Measurements from ENCODE around the gene GALNT12. TPM values are rescaled to one million over a fixed set of nuclear protein-coding genes. Genes with fewer than 3 reads are reported as not detected.

The GALNT12 gene
- total RNA-seq, 1 donor from 2014 or later: 0.55 TPM

DNA sequence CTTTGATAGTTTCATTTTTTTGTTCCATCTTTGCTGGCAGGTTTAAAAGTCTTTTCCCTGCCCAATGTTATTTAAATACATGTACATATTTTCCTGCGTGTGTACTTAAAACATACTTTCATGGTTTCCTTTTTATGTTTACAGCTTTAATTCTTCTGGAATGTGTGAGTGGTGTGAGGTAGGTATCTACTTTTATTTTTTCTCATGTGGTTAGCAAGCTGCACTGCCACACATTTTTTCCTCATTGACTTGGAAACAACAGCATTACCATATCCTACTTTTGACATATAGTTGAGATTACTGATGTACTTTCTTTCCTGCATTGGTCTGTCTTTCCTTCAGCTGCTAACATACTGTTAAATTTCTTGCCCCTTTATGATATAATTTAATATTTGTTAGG, 84.8 kb downstream of the GALNT12 start:
- H3K9me3 Mint-ChIP-seq (ENCODE audit: low read depth): peaks cover 13% of the 10 kb centered on the region
- H3K27ac Mint-ChIP-seq (ENCODE audit: unreplicated experiment): no peak overlapping the region
- peaks cover 1% of the 10 kb centered on the region for H3K36me3 Mint-ChIP-seq (ENCODE audit: low read depth)
- peaks cover 8% of the 10 kb centered on the region for H3K27me3 Mint-ChIP-seq (ENCODE audit: low read depth)
- DNase-seq (ENCODE audit: low spot score): no peak
- H3K4me3 Mint-ChIP-seq (ENCODE audit: unreplicated experiment): no peak overlapping the region
- TF ChIP-seq, protein P1, sequence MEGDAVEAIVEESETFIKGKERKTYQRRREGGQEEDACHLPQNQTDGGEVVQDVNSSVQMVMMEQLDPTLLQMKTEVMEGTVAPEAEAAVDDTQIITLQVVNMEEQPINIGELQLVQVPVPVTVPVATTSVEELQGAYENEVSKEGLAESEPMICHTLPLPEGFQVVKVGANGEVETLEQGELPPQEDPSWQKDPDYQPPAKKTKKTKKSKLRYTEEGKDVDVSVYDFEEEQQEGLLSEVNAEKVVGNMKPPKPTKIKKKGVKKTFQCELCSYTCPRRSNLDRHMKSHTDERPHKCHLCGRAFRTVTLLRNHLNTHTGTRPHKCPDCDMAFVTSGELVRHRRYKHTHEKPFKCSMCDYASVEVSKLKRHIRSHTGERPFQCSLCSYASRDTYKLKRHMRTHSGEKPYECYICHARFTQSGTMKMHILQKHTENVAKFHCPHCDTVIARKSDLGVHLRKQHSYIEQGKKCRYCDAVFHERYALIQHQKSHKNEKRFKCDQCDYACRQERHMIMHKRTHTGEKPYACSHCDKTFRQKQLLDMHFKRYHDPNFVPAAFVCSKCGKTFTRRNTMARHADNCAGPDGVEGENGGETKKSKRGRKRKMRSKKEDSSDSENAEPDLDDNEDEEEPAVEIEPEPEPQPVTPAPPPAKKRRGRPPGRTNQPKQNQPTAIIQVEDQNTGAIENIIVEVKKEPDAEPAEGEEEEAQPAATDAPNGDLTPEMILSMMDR (IDR thresholded peaks at IDR 0.05): no peak
- peaks cover 22% of the 10 kb centered on the region for H3K4me1 Mint-ChIP-seq (ENCODE audit: low read depth)

DNA sequence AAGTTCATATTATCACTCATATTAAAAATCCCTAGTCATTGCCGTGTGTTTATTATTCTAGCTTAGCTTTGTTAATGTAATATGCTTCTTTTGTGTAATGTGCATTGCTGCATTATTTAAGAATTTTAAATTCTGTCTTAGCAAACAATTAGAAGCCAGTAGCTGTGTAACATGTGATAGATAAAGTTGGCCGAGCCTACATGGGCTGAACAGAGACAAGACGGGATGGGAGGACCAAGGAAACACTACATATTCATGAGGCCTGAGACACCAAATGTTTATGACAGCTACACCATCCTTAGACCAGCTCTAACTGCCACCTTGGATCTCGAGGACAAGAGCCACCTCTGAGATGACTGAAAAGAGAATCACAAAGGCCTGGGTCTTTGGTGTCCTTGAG, 85.2 kb downstream of the GALNT12 start:
- peaks cover 22% of the 10 kb centered on the region for H3K4me1 Mint-ChIP-seq (ENCODE audit: low read depth)
- TF ChIP-seq, protein P1 (IDR thresholded peaks at IDR 0.05): no peak
- no peak overlapping the region for H3K27ac Mint-ChIP-seq (ENCODE audit: unreplicated experiment)
- H3K9me3 Mint-ChIP-seq (ENCODE audit: low read depth): peaks cover 14% of the 10 kb centered on the region
- H3K4me3 Mint-ChIP-seq (ENCODE audit: unreplicated experiment): no peak overlapping the region
- peaks cover 2% of the 10 kb centered on the region for H3K36me3 Mint-ChIP-seq (ENCODE audit: low read depth)
- DNase-seq (ENCODE audit: low spot score): no peak
- H3K27me3 Mint-ChIP-seq (ENCODE audit: low read depth): peaks cover 8% of the 10 kb centered on the region

DNA sequence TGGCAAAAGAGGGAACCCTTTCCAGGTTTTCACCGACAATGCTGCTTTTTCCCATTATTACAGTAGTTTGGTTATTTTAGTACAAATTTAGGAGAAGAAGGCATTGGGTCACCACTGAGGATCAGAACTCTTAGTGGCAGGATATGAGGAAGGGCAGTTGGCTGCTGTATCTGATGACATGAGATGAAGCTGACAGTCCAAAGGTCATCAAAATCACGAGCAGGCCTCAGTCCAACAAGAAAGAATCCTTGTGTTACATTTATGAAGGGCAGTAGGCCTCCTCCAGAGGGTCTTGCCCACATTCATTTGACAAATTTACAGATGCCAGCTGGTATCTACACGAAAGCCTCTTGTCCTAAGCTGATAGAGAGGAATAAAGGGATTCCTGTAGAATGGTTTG, 86.7 kb downstream of the GALNT12 start:
- Mint-ChIP-seq H3K4me1 (ENCODE audit: low read depth) (peaks cover 15% of the 10 kb centered on the region), H3K9me3 (ENCODE audit: low read depth) (peaks cover 17% of the 10 kb centered on the region), H3K36me3 (ENCODE audit: low read depth) (peaks cover 2% of the 10 kb centered on the region), H3K27me3 (ENCODE audit: low read depth) (peaks cover 3% of the 10 kb centered on the region), H3K4me3 (ENCODE audit: unreplicated experiment) (no peak overlapping the region), H3K27ac (ENCODE audit: unreplicated experiment) (no peak overlapping the region)
- TF ChIP-seq, protein P1 (IDR thresholded peaks at IDR 0.05): no peak
- no peak for DNase-seq (ENCODE audit: low spot score)

DNA sequence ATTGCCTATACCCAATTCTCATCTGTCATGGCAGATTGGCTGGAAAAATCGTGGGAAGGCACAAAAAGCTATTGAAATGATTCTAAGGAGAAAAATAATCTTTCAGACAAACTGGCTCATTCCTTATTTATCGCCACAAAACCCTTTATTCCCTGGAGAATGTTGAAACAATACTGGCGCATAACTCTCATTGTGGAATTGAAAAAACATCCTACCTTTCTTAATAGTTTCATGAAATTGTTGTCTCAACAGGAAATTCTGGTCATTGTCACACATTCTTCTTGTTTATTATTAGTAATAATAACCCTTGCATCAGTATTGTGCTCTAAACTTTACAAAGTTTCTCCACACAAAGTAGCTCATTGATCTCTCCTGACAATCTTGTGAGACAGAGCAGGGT, 87.3 kb downstream of the GALNT12 start:
- Mint-ChIP-seq H3K27ac (ENCODE audit: unreplicated experiment) (no peak overlapping the region), H3K4me1 (ENCODE audit: low read depth) (peaks cover 21% of the 10 kb centered on the region), H3K27me3 (ENCODE audit: low read depth) (peaks cover 3% of the 10 kb centered on the region), H3K36me3 (ENCODE audit: low read depth) (peaks cover 2% of the 10 kb centered on the region), H3K4me3 (ENCODE audit: unreplicated experiment) (no peak overlapping the region), H3K9me3 (ENCODE audit: low read depth) (peaks cover 17% of the 10 kb centered on the region)
- TF ChIP-seq, protein P1 (IDR thresholded peaks at IDR 0.05): no peak
- DNase-seq (ENCODE audit: low spot score): no peak

DNA sequence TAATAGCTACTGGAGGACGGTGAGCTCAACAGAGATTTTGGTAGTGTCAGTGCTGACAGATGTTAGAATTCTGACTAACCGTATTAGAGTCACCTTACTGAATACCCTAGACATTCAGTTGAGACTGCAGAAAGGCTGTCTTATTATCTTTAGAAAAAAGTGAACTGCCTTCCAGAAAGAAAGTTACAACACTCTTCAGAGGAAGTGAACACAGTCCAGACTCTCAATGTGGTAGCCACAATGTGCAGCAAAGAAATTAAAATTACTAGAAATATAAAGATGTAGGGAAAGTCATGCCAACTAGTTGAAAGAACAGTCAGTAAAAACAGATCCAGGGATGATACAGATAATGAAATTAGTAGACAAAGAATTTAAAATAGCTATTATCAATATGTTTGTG, 89.2 kb downstream of the GALNT12 start:
- Mint-ChIP-seq H3K27me3 (ENCODE audit: low read depth) (peaks cover 3% of the 10 kb centered on the region), H3K27ac (ENCODE audit: unreplicated experiment) (no peak overlapping the region), H3K4me1 (ENCODE audit: low read depth) (peaks cover 27% of the 10 kb centered on the region), H3K4me3 (ENCODE audit: unreplicated experiment) (no peak overlapping the region), H3K9me3 (ENCODE audit: low read depth) (peaks cover 17% of the 10 kb centered on the region), H3K36me3 (ENCODE audit: low read depth) (peaks cover 2% of the 10 kb centered on the region)
- TF ChIP-seq, protein P1 (IDR thresholded peaks at IDR 0.05): no peak
- DNase-seq (ENCODE audit: low spot score): no peak

Measured in chondrocyte (in vitro differentiated cells).